G401 (cell line): ENCODE measurements around the gene NUP210. TPM values are rescaled to one million over a fixed set of nuclear protein-coding genes. Genes with fewer than 3 reads are reported as not detected.

ENCODE experiments used
- DNase-seq: peaks from one replicate; pipeline ENCODE4 v3.0.0-alpha.2; 2015; ENCODE audit warnings: low spot score
- in situ Hi-C: cut with HindIII; loops from 2 replicates; pipeline ENCODE4 v1.10.0; 2016; ENCODE audit warnings: low sequenced_read_pairs, mixed read lengths
- total RNA-seq: library from RNA; depleted of rRNA; stranded (reverse); fragments of >200 nt; shearing (Covaris generic); gene quantifications from 2 replicates; pipeline ENCODE4 v1.2.3, GENCODE V29; 2014

Gene NUP210
- total RNA-seq, 1 experiment from 2014 or later = 45.0 TPM

- in situ Hi-C loops = no loop called here
- no peak for DNase-seq
These were observed 8.8 kb downstream of the NUP210 start for GRCh38 chr3:13411186-13411860.

- in situ Hi-C loops = no loop called here
- no peak for DNase-seq
These were observed 11.2 kb downstream of the NUP210 start for GRCh38 chr3:13408890-13409289.

- no peak for DNase-seq
- in situ Hi-C loops = no loop called here
These were observed 12.2 kb downstream of the NUP210 start for GRCh38 chr3:13407926-13408325.

- in situ Hi-C loops = no loop called here
- DNase-seq = no peak
These were observed 12.6 kb downstream of the NUP210 start for GRCh38 chr3:13407475-13407874.

- DNase-seq = no peak
- in situ Hi-C loops = no loop called here
These were observed 13.9 kb downstream of the NUP210 start for GRCh38 chr3:13406190-13406589.

- in situ Hi-C loops = no loop called here
- DNase-seq = no peak
These were observed 14.5 kb downstream of the NUP210 start for GRCh38 chr3:13405614-13406013.

- in situ Hi-C loops = no loop called here
- DNase-seq = no peak
These were observed 15.3 kb downstream of the NUP210 start for GRCh38 chr3:13404626-13405452.

GRCh38 chr3:13403847-13404246 lies 16.3 kb downstream of the NUP210 start:
- in situ Hi-C loops = no loop called here
- DNase-seq = no peak

- DNase-seq = no peak
- in situ Hi-C loops = no loop called here
These were observed 16.8 kb downstream of the NUP210 start for GRCh38 chr3:13403213-13403819.

GRCh38 chr3:13401149-13401548 lies 19.0 kb downstream of the NUP210 start:
- DNase-seq = peak; percentile 25
- in situ Hi-C loops = no loop called here

GRCh38 chr3:13400114-13400673 lies 19.9 kb downstream of the NUP210 start:
- DNase-seq = no peak
- in situ Hi-C loops = no loop called here

- no peak for DNase-seq
- in situ Hi-C loops = no loop called here
These were observed 20.5 kb downstream of the NUP210 start for GRCh38 chr3:13399603-13400002.

GRCh38 chr3:13397316-13397715 lies 22.8 kb downstream of the NUP210 start:
- in situ Hi-C loops = no loop called here

GRCh38 chr3:13394363-13394762 lies 25.8 kb downstream of the NUP210 start:
- in situ Hi-C loops = no loop called here
- no peak for DNase-seq

More at GRCh38 chr3:13397316-13397715, 22.8 kb downstream of the NUP210 start:
- DNase-seq = no peak

GRCh38 chr3:13393427-13394360 lies 26.4 kb downstream of the NUP210 start:
- in situ Hi-C loops = no loop called here
- no peak for DNase-seq

GRCh38 chr3:13391308-13391707 lies 28.8 kb downstream of the NUP210 start:
- in situ Hi-C loops = no loop called here
- no peak for DNase-seq

- no peak for DNase-seq
- in situ Hi-C loops = no loop called here
These were observed 30.7 kb downstream of the NUP210 start for GRCh38 chr3:13389378-13389777.

- in situ Hi-C loops = no loop called here
These were observed 31.3 kb downstream of the NUP210 start for GRCh38 chr3:13388816-13389215.

GRCh38 chr3:13385373-13385965 lies 34.7 kb downstream of the NUP210 start:
- no peak for DNase-seq
- in situ Hi-C loops = no loop called here

More at GRCh38 chr3:13388816-13389215, 31.3 kb downstream of the NUP210 start:
- DNase-seq = no peak
